ENCODE data around the gene EPB41.
A peak's percentile ranks its signal among the peaks of the same experiment; 100 is the strongest.

Gene EPB41

DNA sequence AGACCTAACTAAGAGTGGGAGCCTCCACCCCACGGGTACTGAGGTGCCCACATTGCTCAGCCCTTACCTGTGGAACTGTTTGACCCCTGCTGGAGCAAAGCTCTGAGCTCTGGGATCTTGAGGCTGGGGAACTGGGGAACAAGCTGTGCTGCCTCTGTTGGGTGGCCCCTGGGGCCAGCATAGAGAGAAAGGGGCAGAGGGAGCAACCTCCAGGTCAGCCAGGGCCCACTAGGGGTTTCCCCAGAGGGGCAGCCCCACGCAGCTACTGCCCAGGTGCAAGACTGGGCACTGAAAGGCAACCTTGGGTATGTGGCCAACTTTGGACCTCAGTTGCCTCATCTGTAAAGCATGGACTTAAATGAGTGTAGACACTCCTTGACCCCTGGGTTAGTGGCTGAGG lies 23.5 kb upstream of the EPB41 start:
- no peak for DNase-seq (ENCODE audit: low read depth)

DNA sequence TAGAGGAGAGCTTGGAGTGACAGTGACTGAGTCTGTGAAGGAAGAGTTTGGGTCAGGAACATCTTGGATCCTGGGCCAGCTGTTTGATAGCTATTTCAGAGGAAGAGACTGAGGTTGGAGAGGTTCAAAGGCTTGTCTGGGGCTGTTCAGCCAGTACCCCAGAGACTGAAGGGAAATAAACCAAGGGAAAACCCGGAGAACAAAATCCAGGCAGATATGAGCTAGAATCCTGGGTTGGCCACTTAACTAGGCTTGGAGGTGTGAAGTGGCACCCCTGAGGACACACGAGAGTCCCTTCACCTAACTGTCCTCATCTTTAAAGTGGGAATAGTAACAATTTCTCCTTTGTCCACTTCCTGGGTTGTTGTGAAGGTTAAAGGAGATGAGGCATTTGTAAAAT lies 23.1 kb upstream of the EPB41 start:
- DNase-seq (ENCODE audit: low read depth) = no peak

GRCh38 chr1:28893403-28894102 lies 20.8 kb upstream of the EPB41 start:
- no peak for DNase-seq (ENCODE audit: low read depth)

- no peak for DNase-seq (ENCODE audit: low read depth)
Observed at GRCh38 chr1:28894785-28895184, 19.6 kb upstream of the EPB41 start.

DNA sequence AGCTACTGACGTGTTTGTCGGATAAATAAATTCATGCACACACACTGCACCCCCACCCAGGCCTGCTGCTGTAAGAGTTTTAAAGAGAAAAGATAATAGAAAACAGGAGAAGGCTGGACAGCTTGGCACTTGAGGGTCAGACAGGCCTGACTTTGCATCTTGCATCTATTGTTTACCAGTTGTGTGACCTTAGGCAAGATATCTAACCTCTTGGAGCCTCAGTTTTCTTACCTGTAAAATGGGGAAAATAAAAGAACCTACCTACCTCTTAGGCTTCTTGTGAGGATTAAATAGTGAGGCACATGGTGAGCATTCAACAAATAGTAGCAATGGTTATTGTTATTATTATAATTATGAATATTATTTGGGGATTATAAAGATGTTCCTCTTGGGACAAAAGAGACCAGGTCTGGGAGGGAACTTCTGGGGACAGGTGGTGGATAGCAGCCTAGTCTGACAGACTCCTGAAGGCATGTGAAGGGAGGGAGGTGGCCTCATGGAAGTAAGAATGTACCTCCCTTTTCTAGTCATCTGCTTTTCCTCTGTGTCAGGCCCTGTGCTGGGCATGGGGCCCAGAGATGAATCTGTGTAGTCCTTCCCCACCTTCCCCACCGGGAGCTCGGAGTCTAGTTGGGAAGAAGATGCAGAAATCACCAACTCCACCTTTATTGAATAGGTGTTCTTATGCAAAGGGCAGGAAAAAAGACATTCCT lies 18.3 kb upstream of the EPB41 start:
- no peak for DNase-seq (ENCODE audit: low read depth)

DNA sequence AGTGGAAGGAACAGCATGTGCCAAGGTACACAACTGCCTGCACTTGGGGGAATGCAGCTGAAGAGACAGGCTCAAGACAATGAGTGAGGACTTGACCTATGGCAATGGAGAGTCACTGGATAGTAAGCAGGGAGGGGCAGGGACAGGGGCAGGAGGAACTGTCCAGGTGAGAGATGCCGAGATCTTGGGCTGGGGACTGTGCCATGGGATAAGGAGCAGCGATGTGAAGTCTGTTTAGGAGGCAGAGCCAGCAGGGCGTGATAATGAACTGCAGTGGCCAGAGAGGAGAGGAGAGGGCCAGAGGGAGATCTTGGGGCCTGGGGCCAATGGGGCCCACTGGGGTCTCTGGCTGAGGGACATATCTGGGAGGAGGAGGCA lies 17.8 kb upstream of the EPB41 start:
- no peak for DNase-seq (ENCODE audit: low read depth)

DNA sequence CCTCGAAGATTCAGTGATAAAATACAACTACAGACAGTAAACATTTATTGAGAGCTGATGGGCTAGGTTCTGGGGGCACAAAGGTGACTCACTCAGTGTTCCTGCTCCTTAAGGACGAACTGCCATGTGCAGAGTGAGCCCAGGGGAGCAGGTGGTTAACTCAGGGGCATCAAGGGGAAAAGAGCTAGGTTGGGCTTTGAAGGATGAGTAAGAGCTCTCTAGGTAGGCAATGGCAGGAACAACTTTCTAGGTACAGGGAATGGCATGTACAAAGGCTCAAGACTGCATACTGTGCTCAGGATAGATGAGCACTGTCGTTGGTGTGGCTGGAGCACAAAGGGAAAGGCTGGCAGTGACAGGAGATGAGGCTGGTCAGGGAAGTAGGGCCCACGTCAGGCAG lies 16.6 kb upstream of the EPB41 start:
- DNase-seq (ENCODE audit: low read depth) = no peak

- no peak for DNase-seq (ENCODE audit: low read depth)
Observed at GRCh38 chr1:28898405-28898881, 15.9 kb upstream of the EPB41 start.

GRCh38 chr1:28899267-28899666 lies 15.1 kb upstream of the EPB41 start:
- no peak for DNase-seq (ENCODE audit: low read depth)

DNA sequence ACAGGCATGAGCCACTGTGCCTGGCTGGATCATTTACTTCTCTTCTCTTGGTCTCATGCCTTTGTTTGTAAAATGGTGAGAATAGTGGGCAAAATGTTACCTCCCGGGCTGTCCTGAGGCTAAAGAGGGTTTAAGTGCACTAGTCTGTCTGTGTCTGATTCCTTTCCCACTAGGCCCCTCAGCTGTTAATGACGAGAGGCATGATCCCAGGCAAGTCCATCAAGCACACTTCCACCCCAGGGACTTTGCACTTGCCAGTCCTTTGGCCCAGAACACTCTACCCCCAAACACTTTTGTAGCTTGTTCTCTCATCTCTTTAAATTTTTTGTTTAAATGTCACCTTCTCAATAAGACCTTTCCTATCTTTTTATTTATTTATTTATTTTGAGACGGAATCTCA lies 13.8 kb upstream of the EPB41 start:
- DNase-seq (ENCODE audit: low read depth) = no peak

DNA sequence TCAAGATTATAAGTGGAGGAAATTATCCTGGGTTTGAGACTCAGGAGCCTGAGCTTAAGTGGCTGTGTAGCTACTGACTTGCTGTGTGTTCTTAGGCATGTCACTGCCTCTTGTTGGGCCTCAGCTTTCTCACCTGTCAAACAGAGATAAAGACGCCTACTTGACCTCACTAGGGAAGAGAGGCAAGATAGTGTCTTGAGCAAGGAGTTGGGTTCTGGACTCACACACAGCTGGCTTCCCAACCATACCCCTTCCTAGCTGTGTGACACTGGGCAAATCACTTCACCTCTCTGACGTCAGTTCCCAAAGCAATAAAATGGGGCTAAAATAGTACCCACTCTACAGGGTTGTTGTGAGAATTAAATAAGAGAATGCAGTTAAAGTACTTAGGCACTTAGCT lies 11.6 kb upstream of the EPB41 start:
- DNase-seq (ENCODE audit: low read depth) = no peak

GRCh38 chr1:28905921-28906666 lies 8.3 kb upstream of the EPB41 start:
- no peak for DNase-seq (ENCODE audit: low read depth)

GRCh38 chr1:28909198-28909597 lies 5.2 kb upstream of the EPB41 start:
- DNase-seq (ENCODE audit: low read depth) = no peak

GRCh38 chr1:28910379-28911115 lies 3.8 kb upstream of the EPB41 start:
- no peak for DNase-seq (ENCODE audit: low read depth)

DNA sequence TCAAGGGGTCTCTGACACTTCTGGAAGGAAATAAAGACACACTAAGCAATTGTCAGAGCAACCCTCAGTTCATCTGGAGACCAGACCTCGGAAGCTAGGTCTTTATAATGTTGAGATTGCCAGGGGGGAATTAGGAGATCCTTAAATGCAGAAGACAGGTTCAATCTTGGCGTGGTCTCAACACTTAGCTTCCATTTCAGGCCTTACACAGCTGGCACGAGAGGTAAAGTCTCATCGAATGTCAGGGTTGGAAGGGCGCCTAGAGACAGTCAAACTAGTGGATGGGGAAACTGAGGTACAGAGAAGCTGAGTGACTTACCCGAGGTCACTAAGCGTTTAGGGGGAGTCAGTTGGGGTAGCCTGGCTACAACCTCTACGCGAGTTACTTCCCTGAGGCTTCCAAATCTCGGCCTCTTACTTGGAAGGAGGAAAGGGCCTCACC lies 562 bp upstream of the EPB41 start:
- no peak for DNase-seq (ENCODE audit: low read depth)

DNA sequence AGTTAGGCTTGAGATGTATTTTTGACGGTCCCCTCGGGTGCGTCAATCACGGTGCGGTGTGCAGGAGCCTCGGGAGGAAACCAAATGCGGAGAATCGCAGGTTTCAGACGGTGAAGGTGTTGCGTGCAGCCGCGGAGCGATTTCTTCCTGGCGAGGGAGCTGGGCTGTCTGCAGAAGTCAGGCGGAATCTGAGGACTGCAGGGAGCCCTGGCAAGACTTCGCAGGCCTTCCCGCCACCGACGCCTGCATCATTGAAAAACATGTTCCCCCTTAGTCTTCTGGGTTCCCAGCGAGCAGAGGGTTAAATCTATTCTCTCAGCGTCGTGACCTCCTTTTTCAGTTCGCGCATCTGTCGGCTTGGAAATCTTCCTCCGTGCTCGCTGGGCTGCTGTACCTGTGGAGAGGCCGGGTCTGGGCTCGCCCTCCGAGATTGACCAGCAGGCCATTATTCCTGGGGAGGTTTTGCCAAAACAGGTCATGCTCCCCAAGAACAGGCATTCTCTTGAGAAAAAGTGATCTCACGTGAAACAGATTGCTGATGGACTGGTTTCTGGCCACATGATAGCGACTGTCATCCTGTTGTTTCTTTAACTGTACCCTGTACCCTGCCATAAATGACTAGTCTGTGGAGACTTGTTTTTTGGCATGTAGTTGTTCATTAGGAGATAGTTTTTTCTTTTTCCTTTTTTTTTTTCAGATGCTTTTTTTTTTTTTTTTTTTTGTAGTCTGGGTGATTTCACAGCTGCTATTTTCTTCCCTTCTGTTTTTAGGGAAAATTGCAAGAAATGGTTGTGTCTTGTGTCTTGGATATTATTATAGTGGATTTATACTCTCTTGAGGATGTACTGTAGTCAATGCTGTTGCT lies 894 bp downstream of the EPB41 start:
- peak; percentile 25 for DNase-seq (ENCODE audit: low read depth)

DNA sequence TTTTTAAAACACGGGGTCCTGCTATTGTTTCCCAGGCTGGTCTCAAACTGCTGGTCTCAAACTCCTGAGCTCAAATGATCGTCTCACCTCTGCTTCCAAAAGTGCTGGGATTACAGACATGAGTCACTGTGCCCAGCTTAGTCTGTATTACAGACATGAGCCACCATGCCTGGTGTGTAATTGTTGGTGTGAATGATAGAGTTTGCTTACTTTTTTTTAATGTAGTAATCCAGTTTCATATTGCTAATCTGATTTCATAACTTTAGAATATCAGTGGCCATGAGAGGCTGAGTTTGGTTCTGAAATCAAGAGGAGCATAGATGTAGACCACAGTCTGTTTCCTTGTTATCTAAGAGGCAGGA lies 3.4 kb downstream of the EPB41 start:
- DNase-seq (ENCODE audit: low read depth) = no peak

GRCh38 chr1:28921286-28921869 lies 7.0 kb downstream of the EPB41 start:
- DNase-seq (ENCODE audit: low read depth) = no peak

DNA sequence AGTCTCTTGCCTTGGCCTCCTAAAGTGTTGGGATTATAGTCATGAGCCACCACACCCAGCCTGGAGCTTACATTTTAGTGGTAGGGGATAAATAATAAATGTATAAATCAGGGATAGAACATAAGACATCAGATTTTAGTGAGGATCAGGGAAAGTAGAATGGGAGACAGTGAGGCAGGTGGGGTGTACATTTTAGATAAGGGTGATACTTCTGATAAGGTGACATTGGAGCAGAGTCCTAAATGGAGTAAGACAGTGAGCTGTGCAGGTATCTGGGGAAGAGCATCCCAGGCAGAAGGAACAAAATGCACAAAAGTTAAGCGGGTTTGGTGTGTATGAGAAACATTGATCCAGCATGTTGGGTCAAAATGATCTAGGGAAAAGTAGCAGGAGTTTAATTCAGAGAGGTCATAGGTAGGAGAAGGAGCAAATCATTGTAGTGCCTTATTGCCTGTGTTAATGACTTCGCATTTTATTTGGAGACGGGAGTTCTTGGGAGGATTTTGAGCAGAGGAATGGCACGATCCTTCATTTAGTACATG lies 11.1 kb downstream of the EPB41 start:
- no peak for DNase-seq (ENCODE audit: low read depth)

- no peak for DNase-seq (ENCODE audit: low read depth)
Observed at GRCh38 chr1:28926629-28927265, 12.4 kb downstream of the EPB41 start.

All from stimulated activated CD8-positive, alpha-beta memory T cell treated with anti-CD3 and anti-CD28 coated beads, Interleukin-12 subunit alpha, Interleukin-12 subunit beta, amount 100 ng/mL, for 4 hours (primary cell).